D341Med (cell line): ENCODE data around the gene FARP1.
"Not testable (repeated sequence)": the region's sequence is repeated elsewhere in the genome, so short reads cannot be mapped to it uniquely, and the experiment has no call there.

Experiments
- DNase-seq: peaks from one replicate; pipeline ENCODE4 v3.0.0; 2012; ENCODE audit warnings: low spot score

Gene FARP1

GRCh38 chr13:98401934-98402333 is 259.0 kb downstream of the FARP1 start:
- DNase-seq = no peak

GRCh38 chr13:98403076-98403475 is 260.2 kb downstream of the FARP1 start:
- DNase-seq = no peak

- DNase-seq = no peak
Measured at GRCh38 chr13:98405107-98405571, 262.2 kb downstream of the FARP1 start.

- DNase-seq = no peak
Measured at GRCh38 chr13:98405690-98406344, 262.9 kb downstream of the FARP1 start.

- no peak for DNase-seq
Measured at GRCh38 chr13:98406427-98406826, 263.5 kb downstream of the FARP1 start.

GRCh38 chr13:98406971-98407370 is 264.1 kb downstream of the FARP1 start:
- DNase-seq = no peak

- DNase-seq = no peak
Measured at GRCh38 chr13:98407575-98407974, 264.7 kb downstream of the FARP1 start.

GRCh38 chr13:98409281-98409680 is 266.4 kb downstream of the FARP1 start:
- DNase-seq = no peak

GRCh38 chr13:98410612-98411011 is 267.7 kb downstream of the FARP1 start:
- no peak for DNase-seq

- no peak for DNase-seq
Measured at GRCh38 chr13:98411013-98411412, 268.1 kb downstream of the FARP1 start.

- DNase-seq = no peak
Measured at GRCh38 chr13:98411617-98412265, 268.8 kb downstream of the FARP1 start.

- DNase-seq = not testable (repeated sequence)
Measured at GRCh38 chr13:98413278-98413677, 270.4 kb downstream of the FARP1 start.

GRCh38 chr13:98413796-98414195 is 270.9 kb downstream of the FARP1 start:
- no peak for DNase-seq

GRCh38 chr13:98415326-98416070 is 272.6 kb downstream of the FARP1 start:
- DNase-seq = no peak

- DNase-seq = no peak
Measured at GRCh38 chr13:98416408-98416807, 273.5 kb downstream of the FARP1 start.

GRCh38 chr13:98419786-98420553 is 277.1 kb downstream of the FARP1 start:
- DNase-seq = no peak

- no peak for DNase-seq
Measured at GRCh38 chr13:98420554-98421175, 277.8 kb downstream of the FARP1 start.

GRCh38 chr13:98422046-98422445 is 279.2 kb downstream of the FARP1 start:
- no peak for DNase-seq

GRCh38 chr13:98423417-98423816 is 280.5 kb downstream of the FARP1 start:
- no peak for DNase-seq

GRCh38 chr13:98427331-98427995 is 284.6 kb downstream of the FARP1 start:
- DNase-seq = no peak

- DNase-seq = no peak
Measured at GRCh38 chr13:98428256-98428966, 285.5 kb downstream of the FARP1 start.
